H1 (cell line): ENCODE measurements around the gene OVCA2. TPM values are rescaled to one million over a fixed set of nuclear protein-coding genes. Genes with fewer than 3 reads are reported as not detected.

ENCODE experiments used
- ASH2L ChIP-seq: fragments of 200-600, 300-600 bp; sonication (generic); IDR thresholded peaks from one replicate; pipeline ENCODE4 v1.7.1; 2017; ENCODE audit warnings: low read length
- CHD2 ChIP-seq: IDR thresholded peaks from 2 replicates; pipeline ENCODE4 v1.6.1; 2012; ENCODE audit warnings: low read length, improper control_type of control experiment
- CREB1 ChIP-seq: IDR thresholded peaks from 2 replicates; pipeline ENCODE4 v1.6.1; 2012; ENCODE audit warnings: inconsistent platforms
- GABPA ChIP-seq: IDR thresholded peaks from 2 replicates; pipeline ENCODE4 v1.6.1; 2011; ENCODE audit warnings: mild to moderate bottlenecking, low read length, moderate library complexity, borderline replicate concordance; ENCODE audit not compliant: insufficient read depth
- HDAC6 ChIP-seq: IDR thresholded peaks from one replicate; pipeline ENCODE4 v1.7.1; 2012; ENCODE audit warnings: low read depth, mild to moderate bottlenecking, inconsistent platforms, low read length, moderate library complexity
- MAX ChIP-seq: IDR thresholded peaks from 2 replicates; pipeline ENCODE4 v1.6.1; 2012; ENCODE audit warnings: inconsistent platforms
- RNF2 ChIP-seq: fragments of 200-900, 300-1000 bp; sonication (generic); IDR thresholded peaks from 2 replicates; pipeline ENCODE4 v1.7.1; 2016; ENCODE audit warnings: borderline replicate concordance, low read depth, mild to moderate bottlenecking, antibody characterized with exemption, low read length; ENCODE audit not compliant: poor library complexity, severe bottlenecking; ENCODE audit errors: missing control alignments
- RXRA ChIP-seq: IDR thresholded peaks from 2 replicates; pipeline ENCODE4 v1.6.1; 2011; ENCODE audit warnings: low read depth, mild to moderate bottlenecking, low read length, moderate library complexity; ENCODE audit not compliant: insufficient read depth
- SIN3A ChIP-seq, 2 experiments: IDR thresholded peaks in 1 of 2; conservative IDR thresholded peaks in 1 of 2; 2 replicates each; pipeline ENCODE4 v1.6.1; 2011 to 2012; ENCODE audit warnings: low read length in 2 of 2, improper control_type of control experiment in 1 of 2, low read depth in 1 of 2, mild to moderate bottlenecking in 1 of 2
- SP1 ChIP-seq: IDR thresholded peaks from 2 replicates; pipeline ENCODE4 v1.6.1; 2011; ENCODE audit warnings: low read depth, low read length
- SP4 ChIP-seq: IDR thresholded peaks from 2 replicates; pipeline ENCODE4 v1.6.1; 2012; ENCODE audit warnings: low read length, inconsistent platforms
- SRF ChIP-seq: IDR thresholded peaks from 2 replicates; pipeline ENCODE4 v1.6.1; 2011; ENCODE audit warnings: mild to moderate bottlenecking, low read depth, low read length, moderate library complexity
- TAF7 ChIP-seq: optimal IDR thresholded peaks from 2 replicates; pipeline ENCODE3; 2011; ENCODE audit warnings: low read depth, mild to moderate bottlenecking, inconsistent platforms, low read length, moderate library complexity, borderline replicate concordance
- USF2 ChIP-seq: IDR thresholded peaks from 2 replicates; pipeline ENCODE4 v1.6.1; 2011; ENCODE audit warnings: low read length, improper control_type of control experiment
- polyA plus RNA-seq, 7 experiments: library from polyadenylated mRNA; depleted of rRNA in 3 of 7; stranded (reverse) in 5 of 7; unstranded in 2 of 7; fragments of >200 nt in 5 of 7; fragments of 200-250 nt in 2 of 7; gene quantifications; 1 replicate in 5 of 7; 2 replicates in 1 of 7; 4 replicates in 1 of 7; pipeline versions ENCODE4 v1.2.1 to v1.2.3, GENCODE V29; 2011 to 2013; ENCODE audit warnings: missing spikeins in 2 of 7, mixed read lengths in 2 of 7
- total RNA-seq: library from RNA; stranded (reverse); fragmentation: NEBNext Ultra II Directional; extraction: Animal tissue kit (Norgen Biotek cat#: 25700); gene quantifications from 2 replicates; pipeline ENCODE4 v1.2.1, GENCODE V29; 2021

Gene OVCA2
- total and polyA plus RNA-seq, 2 of the 8 experiments (the other 6 are each of a cell fraction or from before 2014, with no cell fraction given), result 15.3 to 37.0 TPM

GRCh38 chr17:2041561-2042389, at the start of gene OVCA2 (continued):
- no peak for TF ChIP-seq CHD2
- peak; percentile 68 to 92; a peak in 2 of 4 replicates for TF ChIP-seq SIN3A (conservative IDR thresholded peaks at IDR 0.05 in 1 of 2, IDR thresholded peaks at IDR 0.05 in 1 of 2; ENCODE audit: low read depth in 1 of 2, low read length in 2 of 2)
- TF ChIP-seq MAX, result no peak
- peak; percentile 97 for TF ChIP-seq GABPA
- peak; percentile 66 for TF ChIP-seq CREB1
- TF ChIP-seq SP1, result peak; percentile 78; the same call in 1 of the 2 replicates
- peak; percentile 78 for TF ChIP-seq ASH2L
- no peak for TF ChIP-seq HDAC6
- TF ChIP-seq TAF7, result peak; percentile 69
- TF ChIP-seq RNF2, result no peak
- TF ChIP-seq RXRA, result no peak
- TF ChIP-seq SP4, result no peak
- TF ChIP-seq USF2, result no peak
- no peak for TF ChIP-seq SRF
